Lung (tissue), 12 donors: ENCODE results near the gene MYO5B. TPM values are rescaled to one million over a fixed set of nuclear protein-coding genes. Genes with fewer than 3 reads are reported as not detected.

Experiments used
- ATAC-seq: fragments of 200-7000 bp; cut with Tn5 transposase; one replicate; pipeline ENCODE4 v1.9.1; 2020; ENCODE audit warnings: moderate number of reproducible peaks; ENCODE audit not compliant: insufficient read depth, low FRiP score
- DNase-seq, 3 donors: peaks; one replicate each; pipeline ENCODE4 v3.0.0-alpha.2; 2013 to 2017
- H3K27ac ChIP-seq, 2 donors: one replicate each; pipeline ENCODE4 v1.5.1; 2013; ENCODE audit warnings: mild to moderate bottlenecking in 2 of 2, moderate library complexity in 2 of 2, control low read depth in 1 of 2, inconsistent platforms in 1 of 2, low read depth in 1 of 2, low read length in 1 of 2
- H3K27me3 ChIP-seq, 3 donors: one replicate each; pipeline ENCODE4 v1.5.1; 2013; ENCODE audit warnings: low read length in 2 of 3; ENCODE audit not compliant: control insufficient read depth in 3 of 3, insufficient read depth in 3 of 3
- H3K36me3 ChIP-seq, 4 donors: one replicate each; pipeline ENCODE4 v1.5.1; 2013; ENCODE audit warnings: low read length in 4 of 4, mild to moderate bottlenecking in 1 of 4, moderate library complexity in 1 of 4; ENCODE audit not compliant: control insufficient read depth in 4 of 4, insufficient read depth in 4 of 4
- H3K4me1 ChIP-seq, 5 donors: one replicate each; pipeline ENCODE4 v1.5.1; 2013; ENCODE audit warnings: low read length in 5 of 5, mild to moderate bottlenecking in 2 of 5, moderate library complexity in 1 of 5; ENCODE audit not compliant: control insufficient read depth in 5 of 5, insufficient read depth in 5 of 5
- H3K4me3 ChIP-seq: one replicate; pipeline ENCODE4 v1.5.1; 2013; ENCODE audit warnings: mild to moderate bottlenecking, control low read depth, moderate library complexity
- H3K9ac ChIP-seq, 2 donors: one replicate each; pipeline ENCODE4 v1.5.1; 2013; ENCODE audit warnings: low read length in 2 of 2, control low read depth in 1 of 2; ENCODE audit not compliant: insufficient read depth in 1 of 2
- H3K9me3 ChIP-seq, 4 donors: one replicate each; pipeline ENCODE4 v1.5.1; 2013; ENCODE audit warnings: low read length in 3 of 4, mild to moderate bottlenecking in 1 of 4, moderate library complexity in 1 of 4; ENCODE audit not compliant: control insufficient read depth in 4 of 4, insufficient read depth in 3 of 4
- WGBS, 2 donors: extraction: QIAGEN DNeasy Blood & Tissue Kit; methylation state at CpG; one replicate each; pipeline ENCODE4 v1.1.7; 2013; 5-methylcytosine and 5-hydroxymethylcytosine counted together
- polyA plus RNA-seq, 2 donors: library from polyadenylated mRNA; stranded (reverse); fragments of 200-250 nt; gene quantifications; one replicate each; pipeline ENCODE4 v1.2.1, GENCODE V29; 2013
- total RNA-seq, 2 donors: library from RNA; depleted of rRNA in 1 of 2; stranded (reverse); fragments of >200 nt in 1 of 2; gene quantifications; one replicate each; pipeline ENCODE4 v1.2.1, GENCODE V29; 2014 to 2021
- TF ChIP-seq, protein P1 (sequence below): IDR thresholded peaks from 2 replicates; pipeline ENCODE4 v1.5.1; 2012; ENCODE audit warnings: mild to moderate bottlenecking; ENCODE audit errors: control extremely low read depth, extremely low read depth
- donor health status: control.
- donor health status: control.
- donor health status: Bipolar disorder and iron deficiency.
- donor health status: healthy.
- donor health status: DM: yes; HTN: yes; CAD: no.

Gene MYO5B
- total and polyA plus RNA-seq, 4 donors: 9.7 to 25.6 (median 19.7) TPM

DNA sequence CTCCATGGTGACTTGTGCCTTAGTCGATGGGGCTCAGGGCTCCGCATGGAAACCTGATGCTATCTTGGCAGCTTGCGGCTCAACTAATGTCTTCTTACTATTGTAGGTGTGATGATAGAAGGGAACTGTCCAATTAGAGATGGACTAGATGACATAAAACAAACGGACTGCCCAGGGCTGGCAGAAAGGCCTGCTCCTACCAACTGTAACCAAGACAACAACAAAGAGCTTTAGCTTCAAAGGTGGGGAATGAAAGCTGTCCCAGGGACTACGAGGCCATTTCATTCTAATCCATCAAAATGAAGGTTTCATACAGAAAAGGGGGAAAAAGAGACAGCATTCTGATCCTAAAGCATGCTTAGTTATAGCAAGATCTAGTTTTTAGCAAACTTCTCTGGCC lies 194.7 kb downstream of the MYO5B start:
- H3K27me3 ChIP-seq: peaks cover 0 to 3% (median 0%) of the 10 kb centered on the region in 3 donors
- no peaks in the 10 kb centered on the region for H3K36me3 ChIP-seq
- WGBS, 2 donors: 78 to 83% methylated on average over 5 of the region's 5 CpGs
- H3K27ac ChIP-seq: no peak overlapping the region
- DNase-seq: no peak
- H3K4me3 ChIP-seq: no peak overlapping the region
- H3K4me1 ChIP-seq: no peaks in the 10 kb centered on the region
- ATAC-seq: no peak
- H3K9me3 ChIP-seq: no peaks in the 10 kb centered on the region
- TF ChIP-seq, protein P1, sequence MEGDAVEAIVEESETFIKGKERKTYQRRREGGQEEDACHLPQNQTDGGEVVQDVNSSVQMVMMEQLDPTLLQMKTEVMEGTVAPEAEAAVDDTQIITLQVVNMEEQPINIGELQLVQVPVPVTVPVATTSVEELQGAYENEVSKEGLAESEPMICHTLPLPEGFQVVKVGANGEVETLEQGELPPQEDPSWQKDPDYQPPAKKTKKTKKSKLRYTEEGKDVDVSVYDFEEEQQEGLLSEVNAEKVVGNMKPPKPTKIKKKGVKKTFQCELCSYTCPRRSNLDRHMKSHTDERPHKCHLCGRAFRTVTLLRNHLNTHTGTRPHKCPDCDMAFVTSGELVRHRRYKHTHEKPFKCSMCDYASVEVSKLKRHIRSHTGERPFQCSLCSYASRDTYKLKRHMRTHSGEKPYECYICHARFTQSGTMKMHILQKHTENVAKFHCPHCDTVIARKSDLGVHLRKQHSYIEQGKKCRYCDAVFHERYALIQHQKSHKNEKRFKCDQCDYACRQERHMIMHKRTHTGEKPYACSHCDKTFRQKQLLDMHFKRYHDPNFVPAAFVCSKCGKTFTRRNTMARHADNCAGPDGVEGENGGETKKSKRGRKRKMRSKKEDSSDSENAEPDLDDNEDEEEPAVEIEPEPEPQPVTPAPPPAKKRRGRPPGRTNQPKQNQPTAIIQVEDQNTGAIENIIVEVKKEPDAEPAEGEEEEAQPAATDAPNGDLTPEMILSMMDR: no peak
- no peak overlapping the region for H3K9ac ChIP-seq

DNA sequence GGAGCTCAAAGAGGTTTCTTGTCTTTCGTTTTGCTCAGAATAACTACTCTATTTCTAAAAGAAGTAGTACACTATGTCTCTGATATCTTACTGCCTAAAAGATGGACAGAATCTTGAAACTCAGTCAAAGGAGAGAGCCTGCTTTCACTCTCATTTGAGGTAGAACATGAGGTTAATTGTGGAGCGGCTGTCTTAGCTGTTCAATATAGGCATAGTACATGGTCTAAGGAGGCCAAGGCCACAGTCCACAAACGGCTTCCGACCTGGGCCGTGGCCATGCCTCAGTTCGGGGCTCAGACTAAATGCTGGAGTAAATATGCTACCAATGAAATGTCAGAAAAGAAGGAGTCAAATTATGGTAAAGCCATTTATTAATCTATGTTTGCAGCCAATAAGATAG lies 195.8 kb downstream of the MYO5B start:
- TF ChIP-seq, protein P1: no peak
- WGBS, 2 donors: 89 to 94% methylated on average over 6 of the region's 6 CpGs
- DNase-seq: no peak
- Histone ChIP-seq H3K4me3 (no peak overlapping the region), H3K27me3 (peaks cover 0 to 3% (median 0%) of the 10 kb centered on the region in 3 donors), H3K4me1 (no peaks in the 10 kb centered on the region), H3K9ac (no peak overlapping the region), H3K9me3 (no peaks in the 10 kb centered on the region), H3K36me3 (no peaks in the 10 kb centered on the region), H3K27ac (no peak overlapping the region)
- no peak for ATAC-seq

DNA sequence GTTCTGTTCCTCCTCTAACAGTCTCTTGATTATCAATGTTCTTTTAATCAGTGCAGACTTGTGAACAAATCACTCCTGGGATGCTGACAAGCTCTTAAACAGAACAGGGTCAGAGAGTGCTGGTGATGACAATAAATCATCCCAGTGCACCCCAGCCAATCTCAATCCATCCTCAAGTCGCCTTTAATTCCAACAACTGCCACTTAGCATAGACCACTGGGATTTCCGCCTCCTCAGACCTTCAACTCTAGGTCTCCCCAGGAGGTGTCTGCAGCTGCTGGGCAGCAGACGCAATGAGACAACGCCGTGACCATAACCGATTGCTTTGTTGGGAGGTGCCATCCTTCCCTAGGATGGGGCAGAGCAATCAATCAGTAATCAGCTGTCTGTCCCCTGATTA lies 197.4 kb downstream of the MYO5B start:
- H3K9me3 ChIP-seq: no peaks in the 10 kb centered on the region
- 67 to 69% methylated on average over 6 of the region's 6 CpGs for WGBS, 2 donors
- no peak overlapping the region for H3K9ac ChIP-seq
- H3K27ac ChIP-seq: no peak overlapping the region
- TF ChIP-seq, protein P1: no peak
- DNase-seq (no peak), ATAC-seq (no peak)
- H3K36me3 ChIP-seq: no peaks in the 10 kb centered on the region
- peaks cover 0 to 3% (median 0%) of the 10 kb centered on the region in 3 donors for H3K27me3 ChIP-seq
- H3K4me1 ChIP-seq: no peaks in the 10 kb centered on the region
- no peak overlapping the region for H3K4me3 ChIP-seq

DNA sequence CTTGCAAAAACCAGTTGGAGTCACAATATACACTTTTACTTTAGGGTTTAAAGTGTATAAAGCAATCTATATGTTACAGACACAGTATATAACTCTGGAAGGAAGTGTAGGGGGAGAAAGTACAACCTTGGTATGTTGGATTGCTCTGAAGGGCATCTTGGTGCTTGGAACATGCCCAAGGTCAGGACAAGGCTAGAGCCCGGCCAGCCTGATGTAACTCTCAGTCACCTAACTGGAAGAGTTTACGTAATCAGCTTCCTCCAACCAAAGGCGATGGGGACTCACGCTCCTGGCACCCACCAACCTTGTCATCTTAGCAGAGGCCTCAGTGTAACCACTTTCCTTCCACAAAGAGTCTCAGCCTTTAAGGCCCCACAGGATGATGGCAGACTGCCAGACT lies 200.5 kb downstream of the MYO5B start:
- Histone ChIP-seq H3K4me3 (no peak overlapping the region), H3K27ac (no peak overlapping the region), H3K27me3 (peaks cover 0 to 3% (median 0%) of the 10 kb centered on the region in 3 donors), H3K9ac (no peak overlapping the region), H3K4me1 (no peaks in the 10 kb centered on the region), H3K9me3 (no peaks in the 10 kb centered on the region), H3K36me3 (peaks cover 0 to 2% (median 0%) of the 10 kb centered on the region in 4 donors)
- TF ChIP-seq, protein P1: no peak
- ATAC-seq (no peak), DNase-seq (peak in 1 of 3 donors; percentile 21)
- WGBS, 2 donors: 65 to 72% methylated on average over 4 of the region's 4 CpGs
